ENCODE data around the gene LDLRAD4.

The LDLRAD4 gene

GRCh38 chr18:13435586-13436333, 217.2 kb downstream of the LDLRAD4 start:
- no peak overlapping the region for H3K27ac ChIP-seq (replicated peaks; ENCODE audit: low read length)
- no peak overlapping the region for H3K14ac ChIP-seq (ENCODE audit: low read length)
- no peak overlapping the region for H2BK120ac ChIP-seq (ENCODE audit: low read depth, low read length)
- H2AK5ac ChIP-seq (ENCODE audit: low read depth, low read length) = no peak overlapping the region
- H3K18ac ChIP-seq (ENCODE audit: low read length) = no peak overlapping the region
- H3K23ac ChIP-seq (ENCODE audit: low read depth, low read length, poor library complexity) = no peak overlapping the region
- no peaks in the 10 kb centered on the region for H3K27me3 ChIP-seq (ENCODE audit: control insufficient read depth in 3 of 3, insufficient read depth in 3 of 3, low read depth in 1 of 3, low read length in 3 of 3)
- H3K4ac ChIP-seq (ENCODE audit: low read length) = no peak overlapping the region
- no peak overlapping the region for H3K4me2 ChIP-seq (ENCODE audit: insufficient read depth, low read length, poor library complexity, severe bottlenecking)
- H3K79me1 ChIP-seq (ENCODE audit: low read depth, low read length) = no peaks in the 10 kb centered on the region
- H2BK12ac ChIP-seq (ENCODE audit: low read length) = no peak overlapping the region
- DNase-seq (ENCODE audit: low spot score) = no peak
- no peak overlapping the region for H2AFZ ChIP-seq (ENCODE audit: low read length)
- H4K8ac ChIP-seq (ENCODE audit: low read depth, low read length) = no peak overlapping the region
- no CpG with 5 or more reads among the region's 7 CpGs for WGBS, 2 donors (ENCODE audit: extremely low coverage in 2 of 2, insufficient read length in 2 of 2, insufficient replicate concordance in 1 of 2)
- H3K36me3 ChIP-seq (replicated peaks in 1 of 2; ENCODE audit: control insufficient read depth in 2 of 2, insufficient read depth in 2 of 2, low read length in 2 of 2) = no peaks in the 10 kb centered on the region
- no peak overlapping the region for H3K4me3 ChIP-seq (ENCODE audit: low read length in 2 of 2)
- H3K9ac ChIP-seq (ENCODE audit: low read depth, low read length, poor library complexity) = no peak overlapping the region
- H3K4me1 ChIP-seq (ENCODE audit: control insufficient read depth in 2 of 2, insufficient read depth in 1 of 2, low read depth in 1 of 2, low read length in 2 of 2) = no peaks in the 10 kb centered on the region
- H2BK5ac ChIP-seq (ENCODE audit: low read length) = no peak overlapping the region
- no peak overlapping the region for H2BK15ac ChIP-seq (ENCODE audit: low read length)
- H3K9me3 ChIP-seq (replicated peaks in 1 of 2; ENCODE audit: control insufficient read depth in 2 of 2, insufficient read depth in 1 of 2, low read depth in 1 of 2, low read length in 2 of 2) = no peaks in the 10 kb centered on the region
- H4K91ac ChIP-seq (ENCODE audit: low read depth, low read length, poor library complexity) = no peak overlapping the region

DNA sequence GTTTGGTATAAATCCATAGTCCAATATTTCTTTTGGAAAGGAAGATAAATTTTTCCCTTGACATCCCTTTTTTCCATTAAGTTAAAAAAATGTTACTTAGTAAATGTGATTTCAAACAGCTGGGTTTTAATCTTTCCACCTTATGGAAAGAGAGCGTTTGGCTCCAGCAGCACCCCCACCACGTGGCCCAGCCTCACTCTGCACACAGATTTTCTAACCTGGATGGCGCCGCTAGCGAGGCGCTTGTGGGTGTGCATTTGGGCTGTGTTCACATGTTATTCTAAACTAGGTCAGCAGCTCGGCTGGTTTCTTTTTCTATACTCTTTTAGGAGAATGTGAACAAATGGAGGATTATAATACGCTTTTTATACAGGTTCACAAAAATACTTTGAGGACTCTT, 218.0 kb downstream of the LDLRAD4 start:
- H3K18ac ChIP-seq (ENCODE audit: low read length) = no peak overlapping the region
- no peak overlapping the region for H3K14ac ChIP-seq (ENCODE audit: low read length)
- no CpG with 5 or more reads among the region's 8 CpGs for WGBS, 2 donors (ENCODE audit: extremely low coverage in 2 of 2, insufficient read length in 2 of 2, insufficient replicate concordance in 1 of 2)
- no peaks in the 10 kb centered on the region for H3K9me3 ChIP-seq (replicated peaks in 1 of 2; ENCODE audit: control insufficient read depth in 2 of 2, insufficient read depth in 1 of 2, low read depth in 1 of 2, low read length in 2 of 2)
- H2AK5ac ChIP-seq (ENCODE audit: low read depth, low read length) = no peak overlapping the region
- no peak for DNase-seq (ENCODE audit: low spot score)
- no peak overlapping the region for H3K4me3 ChIP-seq (ENCODE audit: low read length in 2 of 2)
- no peak overlapping the region for H4K91ac ChIP-seq (ENCODE audit: low read depth, low read length, poor library complexity)
- H3K27ac ChIP-seq (replicated peaks; ENCODE audit: low read length) = no peak overlapping the region
- H3K36me3 ChIP-seq (replicated peaks in 1 of 2; ENCODE audit: control insufficient read depth in 2 of 2, insufficient read depth in 2 of 2, low read length in 2 of 2) = no peaks in the 10 kb centered on the region
- H2BK120ac ChIP-seq (ENCODE audit: low read depth, low read length) = no peak overlapping the region
- no peaks in the 10 kb centered on the region for H3K4me1 ChIP-seq (ENCODE audit: control insufficient read depth in 2 of 2, insufficient read depth in 1 of 2, low read depth in 1 of 2, low read length in 2 of 2)
- no peak overlapping the region for H4K8ac ChIP-seq (ENCODE audit: low read depth, low read length)
- no peak overlapping the region for H3K23ac ChIP-seq (ENCODE audit: low read depth, low read length, poor library complexity)
- H3K79me1 ChIP-seq (ENCODE audit: low read depth, low read length) = no peaks in the 10 kb centered on the region
- no peak overlapping the region for H3K4me2 ChIP-seq (ENCODE audit: insufficient read depth, low read length, poor library complexity, severe bottlenecking)
- H3K9ac ChIP-seq (ENCODE audit: low read depth, low read length, poor library complexity) = no peak overlapping the region
- no peak overlapping the region for H2BK5ac ChIP-seq (ENCODE audit: low read length)
- H3K27me3 ChIP-seq (ENCODE audit: control insufficient read depth in 3 of 3, insufficient read depth in 3 of 3, low read depth in 1 of 3, low read length in 3 of 3) = no peaks in the 10 kb centered on the region
- H2AFZ ChIP-seq (ENCODE audit: low read length) = no peak overlapping the region
- no peak overlapping the region for H2BK12ac ChIP-seq (ENCODE audit: low read length)
- H3K4ac ChIP-seq (ENCODE audit: low read length) = no peak overlapping the region
- no peak overlapping the region for H2BK15ac ChIP-seq (ENCODE audit: low read length)

GRCh38 chr18:13437034-13437433, 218.5 kb downstream of the LDLRAD4 start:
- H2BK120ac ChIP-seq (ENCODE audit: low read depth, low read length) = no peak overlapping the region
- H4K91ac ChIP-seq (ENCODE audit: low read depth, low read length, poor library complexity) = no peak overlapping the region
- no peak overlapping the region for H2BK15ac ChIP-seq (ENCODE audit: low read length)
- no peaks in the 10 kb centered on the region for H3K27me3 ChIP-seq (ENCODE audit: control insufficient read depth in 3 of 3, insufficient read depth in 3 of 3, low read depth in 1 of 3, low read length in 3 of 3)
- no peaks in the 10 kb centered on the region for H3K36me3 ChIP-seq (replicated peaks in 1 of 2; ENCODE audit: control insufficient read depth in 2 of 2, insufficient read depth in 2 of 2, low read length in 2 of 2)
- no peak overlapping the region for H3K4me3 ChIP-seq (ENCODE audit: low read length in 2 of 2)
- H3K27ac ChIP-seq (replicated peaks; ENCODE audit: low read length) = no peak overlapping the region
- no peak overlapping the region for H2BK5ac ChIP-seq (ENCODE audit: low read length)
- no peak overlapping the region for H2BK12ac ChIP-seq (ENCODE audit: low read length)
- no peaks in the 10 kb centered on the region for H3K4me1 ChIP-seq (ENCODE audit: control insufficient read depth in 2 of 2, insufficient read depth in 1 of 2, low read depth in 1 of 2, low read length in 2 of 2)
- no peak overlapping the region for H3K18ac ChIP-seq (ENCODE audit: low read length)
- no CpG with 5 or more reads among the region's 6 CpGs for WGBS, 2 donors (ENCODE audit: extremely low coverage in 2 of 2, insufficient read length in 2 of 2, insufficient replicate concordance in 1 of 2)
- no peak overlapping the region for H3K23ac ChIP-seq (ENCODE audit: low read depth, low read length, poor library complexity)
- no peak overlapping the region for H3K4ac ChIP-seq (ENCODE audit: low read length)
- no peaks in the 10 kb centered on the region for H3K79me1 ChIP-seq (ENCODE audit: low read depth, low read length)
- DNase-seq (ENCODE audit: low spot score) = no peak
- H3K9me3 ChIP-seq (replicated peaks in 1 of 2; ENCODE audit: control insufficient read depth in 2 of 2, insufficient read depth in 1 of 2, low read depth in 1 of 2, low read length in 2 of 2) = no peaks in the 10 kb centered on the region
- no peak overlapping the region for H2AK5ac ChIP-seq (ENCODE audit: low read depth, low read length)
- no peak overlapping the region for H4K8ac ChIP-seq (ENCODE audit: low read depth, low read length)
- H3K4me2 ChIP-seq (ENCODE audit: insufficient read depth, low read length, poor library complexity, severe bottlenecking) = no peak overlapping the region
- H2AFZ ChIP-seq (ENCODE audit: low read length) = no peak overlapping the region
- no peak overlapping the region for H3K9ac ChIP-seq (ENCODE audit: low read depth, low read length, poor library complexity)
- H3K14ac ChIP-seq (ENCODE audit: low read length) = no peak overlapping the region

- H3K79me1 ChIP-seq (ENCODE audit: low read depth, low read length) = no peaks in the 10 kb centered on the region
- H3K18ac ChIP-seq (ENCODE audit: low read length) = no peak overlapping the region
- H2AFZ ChIP-seq (ENCODE audit: low read length) = no peak overlapping the region
- no peak overlapping the region for H2BK12ac ChIP-seq (ENCODE audit: low read length)
- no peak overlapping the region for H2AK5ac ChIP-seq (ENCODE audit: low read depth, low read length)
- H2BK15ac ChIP-seq (ENCODE audit: low read length) = no peak overlapping the region
- no peak overlapping the region for H4K91ac ChIP-seq (ENCODE audit: low read depth, low read length, poor library complexity)
- no peak for DNase-seq (ENCODE audit: low spot score)
- H3K9ac ChIP-seq (ENCODE audit: low read depth, low read length, poor library complexity) = no peak overlapping the region
- no peak overlapping the region for H3K23ac ChIP-seq (ENCODE audit: low read depth, low read length, poor library complexity)
- H4K8ac ChIP-seq (ENCODE audit: low read depth, low read length) = no peak overlapping the region
- no peak overlapping the region for H2BK5ac ChIP-seq (ENCODE audit: low read length)
- WGBS, 2 donors (ENCODE audit: extremely low coverage in 2 of 2, insufficient read length in 2 of 2, insufficient replicate concordance in 1 of 2) = no CpG with 5 or more reads among the region's 17 CpGs
- H3K4me1 ChIP-seq (ENCODE audit: control insufficient read depth in 2 of 2, insufficient read depth in 1 of 2, low read depth in 1 of 2, low read length in 2 of 2) = no peaks in the 10 kb centered on the region
- H2BK120ac ChIP-seq (ENCODE audit: low read depth, low read length) = no peak overlapping the region
- peaks cover 0 to 2% (median 0%) of the 10 kb centered on the region in 3 experiments for H3K27me3 ChIP-seq (ENCODE audit: control insufficient read depth in 3 of 3, insufficient read depth in 3 of 3, low read depth in 1 of 3, low read length in 3 of 3)
- H3K27ac ChIP-seq (replicated peaks; ENCODE audit: low read length) = no peak overlapping the region
- H3K4me3 ChIP-seq (ENCODE audit: low read length in 2 of 2) = no peak overlapping the region
- H3K4me2 ChIP-seq (ENCODE audit: insufficient read depth, low read length, poor library complexity, severe bottlenecking) = no peak overlapping the region
- no peak overlapping the region for H3K4ac ChIP-seq (ENCODE audit: low read length)
- H3K14ac ChIP-seq (ENCODE audit: low read length) = no peak overlapping the region
- H3K9me3 ChIP-seq (replicated peaks in 1 of 2; ENCODE audit: control insufficient read depth in 2 of 2, insufficient read depth in 1 of 2, low read depth in 1 of 2, low read length in 2 of 2) = no peaks in the 10 kb centered on the region
- no peaks in the 10 kb centered on the region for H3K36me3 ChIP-seq (replicated peaks in 1 of 2; ENCODE audit: control insufficient read depth in 2 of 2, insufficient read depth in 2 of 2, low read length in 2 of 2)
Observed at GRCh38 chr18:13437796-13438506, 219.4 kb downstream of the LDLRAD4 start.
